HCT116 (cell line): ENCODE measurements around the gene CA14. TPM values are rescaled to one million over a fixed set of nuclear protein-coding genes. Genes with fewer than 3 reads are reported as not detected.
"Not testable (repeated sequence)": the region's sequence is repeated elsewhere in the genome, so short reads cannot be mapped to it uniquely, and the experiment has no call there.

Experiments
- ATAC-seq: fragments of 200-7000 bp; cut with Tn5 transposase; 2 replicates; pipeline ENCODE4 v1.9.1; 2020; ENCODE audit warnings: mild to moderate bottlenecking, moderate library complexity
- BruUV-seq: library from RNA; stranded (reverse); fragments of 400-500 nt; replicated peaks from 2 replicates; lab custom pipeline; 2021; lab: Mats Ljungman, UMichigan
- CTCF ChIA-PET: fragments of 300-600 bp; sonication (Branson Sonifier 250); formaldehyde crosslinking; loops from one replicate; lab custom pipeline; 2021; ENCODE audit warnings: antibody characterized with exemption; lab: Charles Lee
- POLR2A ChIA-PET: fragments of 300-600, 350-600 bp; sonication (Branson Sonifier 250); formaldehyde crosslinking; loops from one replicate; lab custom pipeline; 2021; ENCODE audit warnings: antibody characterized with exemption; lab: Charles Lee
- RAD21 ChIA-PET, 2 experiments: fragments of 300-600 bp; sonication (Branson Sonifier 250); formaldehyde crosslinking; loops; one replicate each; lab custom pipeline; 2023; ENCODE audit warnings: low total read pairs in 2 of 2; ENCODE audit not compliant: uncharacterized antibody in 2 of 2, unreplicated experiment in 2 of 2, low non-redundant PET in 1 of 2; lab: Charles Lee
- DNase-seq: peaks from one replicate; pipeline ENCODE4 v3.0.0-alpha.2; 2010; ENCODE audit warnings: low read depth, low spot score
- H2AFZ ChIP-seq: fragments of 200-600 bp; shearing (Covaris generic), sonication (generic); 2 replicates; pipeline ENCODE4 v1.6.1; 2017; ENCODE audit warnings: low read depth, mixed run types, mixed read lengths, antibody characterized with exemption, low read length; ENCODE audit not compliant: poor library complexity, severe bottlenecking
- H3K27ac ChIP-seq: 2 replicates; pipeline ENCODE4 v1.5.1; 2012; ENCODE audit warnings: low read depth, low read length
- H3K27me3 ChIP-seq: fragments of 200-600 bp; sonication (generic); 2 replicates; pipeline ENCODE4 v1.6.1; 2016; ENCODE audit warnings: mixed run types, low read length, mixed read lengths; ENCODE audit not compliant: insufficient read depth
- H3K36me3 ChIP-seq, 2 experiments: fragments of 200-500 bp in 1 of 2; fragments of 200-600 bp in 1 of 2; sonication (Bioruptor generic) in 1 of 2; sonication (generic) in 1 of 2; 2 replicates each; pipeline versions ENCODE4 v1.5.1 to v1.6.1; 2014 to 2016; ENCODE audit warnings: low read length in 2 of 2, inconsistent platforms in 1 of 2, mixed read lengths in 1 of 2, mixed run types in 1 of 2; ENCODE audit not compliant: insufficient read depth in 2 of 2, control insufficient read depth in 1 of 2
- H3K4me1 ChIP-seq, 2 experiments: fragments of 200-600 bp in 1 of 2; sonication (generic) in 1 of 2; 2 replicates each; pipeline versions ENCODE4 v1.5.1 to v1.6.1; 2012 to 2017; ENCODE audit warnings: low read length in 2 of 2, inconsistent platforms in 1 of 2, mild to moderate bottlenecking in 1 of 2, mixed read lengths in 1 of 2, mixed run types in 1 of 2, moderate library complexity in 1 of 2; ENCODE audit not compliant: insufficient read depth in 2 of 2, control insufficient read depth in 1 of 2
- H3K4me2 ChIP-seq: fragments of 200-600 bp; sonication (generic); 2 replicates; pipeline ENCODE4 v1.6.1; 2017; ENCODE audit warnings: mixed run types, low read length, mixed read lengths
- H3K4me3 ChIP-seq, 2 experiments: fragments of 200-600 bp in 1 of 2; sonication (generic) in 1 of 2; replicated peaks in 1 of 2; 2 replicates each; pipeline ENCODE4 v1.5.1; 2011 to 2016; ENCODE audit warnings: low read length in 2 of 2, control low read depth in 1 of 2, low read depth in 1 of 2, mild to moderate bottlenecking in 1 of 2, mixed read lengths in 1 of 2, mixed run types in 1 of 2
- H3K79me2 ChIP-seq: fragments of 200-600 bp; sonication (generic); 2 replicates; pipeline ENCODE4 v1.6.1; 2017; ENCODE audit warnings: mild to moderate bottlenecking, mixed run types, low read length, moderate library complexity, mixed read lengths; ENCODE audit not compliant: insufficient read depth
- H3K9ac ChIP-seq: fragments of 200-600 bp; sonication (generic); 2 replicates; pipeline ENCODE4 v1.6.1; 2016; ENCODE audit warnings: low read length, mixed read lengths
- H3K9me2 ChIP-seq: fragments of 200-600 bp; sonication (generic), shearing (Covaris generic); 2 replicates; pipeline ENCODE4 v1.6.1; 2017; ENCODE audit warnings: mixed run types, mild to moderate bottlenecking, moderate library complexity; ENCODE audit not compliant: insufficient read depth
- H3K9me3 ChIP-seq, 2 experiments: fragments of 200-500 bp in 1 of 2; fragments of 200-600 bp in 1 of 2; sonication (Bioruptor generic) in 1 of 2; sonication (generic) in 1 of 2; 2 replicates each; pipeline ENCODE4 v1.6.1; 2014 to 2017; ENCODE audit warnings: low read length in 2 of 2, mixed read lengths in 2 of 2, inconsistent platforms in 1 of 2, low read depth in 1 of 2, mild to moderate bottlenecking in 1 of 2, mixed run types in 1 of 2, moderate library complexity in 1 of 2; ENCODE audit not compliant: control insufficient read depth in 1 of 2, insufficient read depth in 1 of 2
- H4K20me1 ChIP-seq: fragments of 200-600 bp; sonication (generic), shearing (Covaris generic); 2 replicates; pipeline ENCODE4 v1.6.1; 2017; ENCODE audit warnings: mixed run types, mild to moderate bottlenecking, moderate library complexity; ENCODE audit not compliant: insufficient read depth
- CEBPB ChIP-seq: IDR thresholded peaks from 2 replicates; pipeline ENCODE4 v1.6.1; 2012; ENCODE audit warnings: low read depth
- EGR1 ChIP-seq: IDR thresholded peaks from 2 replicates; pipeline ENCODE4 v1.6.1; 2012; ENCODE audit warnings: low read depth
- EZH2phosphoT487 ChIP-seq: fragments of 200-600 bp; IDR thresholded peaks from 2 replicates; pipeline ENCODE4 v1.6.1; 2018; ENCODE audit warnings: antibody characterized with exemption, borderline replicate concordance
- JUND ChIP-seq: IDR thresholded peaks from 2 replicates; pipeline ENCODE4 v1.6.1; 2012
- POLR2A ChIP-seq: IDR thresholded peaks from 2 replicates; pipeline ENCODE4 v1.7.0; 2011; ENCODE audit warnings: borderline replicate concordance; ENCODE audit not compliant: insufficient read depth, insufficient read length; ENCODE audit errors: extremely low read depth
- POLR2AphosphoS5 ChIP-seq: IDR thresholded peaks from 2 replicates; pipeline ENCODE4 v1.6.1; 2011; ENCODE audit warnings: mild to moderate bottlenecking, low read depth, low read length, moderate library complexity
- RAD21 ChIP-seq: IDR thresholded peaks from 2 replicates; pipeline ENCODE4 v1.6.1; 2012; ENCODE audit warnings: low read depth, mild to moderate bottlenecking
- SIN3A ChIP-seq: IDR thresholded peaks from 2 replicates; pipeline ENCODE4 v1.6.1; 2012; ENCODE audit warnings: low read depth
- SRF ChIP-seq: IDR thresholded peaks from 2 replicates; pipeline ENCODE4 v1.6.1; 2012; ENCODE audit warnings: low read depth
- ZFX ChIP-seq: fragments of 450-650 bp; IDR thresholded peaks from 2 replicates; pipeline ENCODE4 v1.6.1; 2017
- intact Hi-C: fragments of 100-400 bp; cut with micrococcal nuclease; formaldehyde crosslinking; loops from 2 replicates; pipeline ENCODE4 v1.10.0; 2022
- total RNA-seq: library from RNA; stranded (reverse); gene quantifications from one replicate; pipeline ENCODE4 v1.2.1, GENCODE V29; 2021; ENCODE audit not compliant: unreplicated experiment
- TF ChIP-seq, protein P1 (sequence below), 3 experiments: fragments of 200-600 bp in 1 of 3; sonication (generic) in 1 of 3; IDR thresholded peaks in 2 of 3; conservative IDR thresholded peaks in 1 of 3; 2 replicates each; pipeline ENCODE4 v1.5.1; 2012 to 2017; ENCODE audit warnings: low read depth in 2 of 3, low read length in 2 of 3, antibody characterized with exemption in 1 of 3, borderline replicate concordance in 1 of 3, control low read depth in 1 of 3, mild to moderate bottlenecking in 1 of 3, mixed read lengths in 1 of 3, mixed run types in 1 of 3, moderate library complexity in 1 of 3; ENCODE audit not compliant: insufficient read depth in 1 of 3
- TF ChIP-seq, protein P2 (sequence below): IDR thresholded peaks from 2 replicates; pipeline ENCODE4 v1.6.1; 2012

The CA14 gene
- total RNA-seq, 1 experiment from 2014 or later, result 0.39 TPM

DNA sequence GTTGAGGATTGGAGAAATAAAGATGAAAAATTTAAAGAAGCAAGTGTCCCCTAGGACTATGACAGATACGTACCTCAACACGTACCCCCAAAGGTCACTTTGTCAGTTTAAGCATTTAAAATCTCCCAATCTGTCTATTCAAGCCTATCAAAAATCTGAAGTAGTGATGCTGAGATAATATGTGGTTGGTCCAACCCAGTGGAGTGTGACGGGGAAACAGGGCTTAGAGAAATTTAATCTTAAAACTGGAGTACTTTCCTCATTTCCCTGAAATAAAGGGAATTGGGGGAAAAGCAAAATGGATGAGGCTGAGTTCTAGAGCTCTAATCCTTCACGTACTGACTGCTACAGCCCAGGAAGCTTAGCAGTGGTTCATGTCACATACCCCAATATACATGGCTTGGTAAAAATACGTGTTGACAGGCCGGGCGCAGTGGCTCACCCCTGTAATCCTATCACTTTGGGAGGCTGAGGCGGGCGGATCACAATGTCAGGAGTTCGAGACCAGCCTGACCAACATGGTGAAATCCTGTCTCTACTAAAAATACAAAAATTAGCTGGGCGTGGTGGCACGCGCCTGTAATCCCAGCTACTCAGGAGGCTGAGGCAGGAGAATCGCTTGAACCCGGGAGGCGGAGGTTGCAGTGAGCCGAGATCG lies 43.3 kb upstream of the CA14 start:
- H3K9me2 ChIP-seq, H3K9me3 ChIP-seq, H3K4me1 ChIP-seq, ATAC-seq, POLR2A ChIA-PET, H3K4me3 ChIP-seq, H3K79me2 ChIP-seq, H3K36me3 ChIP-seq, H4K20me1 ChIP-seq, RAD21 ChIA-PET, CTCF ChIA-PET, H2AFZ ChIP-seq, H3K27ac ChIP-seq, H3K4me2 ChIP-seq, DNase-seq, H3K9ac ChIP-seq, BruUV-seq, intact Hi-C loops, H3K27me3 ChIP-seq: not testable (repeated sequence)

DNA sequence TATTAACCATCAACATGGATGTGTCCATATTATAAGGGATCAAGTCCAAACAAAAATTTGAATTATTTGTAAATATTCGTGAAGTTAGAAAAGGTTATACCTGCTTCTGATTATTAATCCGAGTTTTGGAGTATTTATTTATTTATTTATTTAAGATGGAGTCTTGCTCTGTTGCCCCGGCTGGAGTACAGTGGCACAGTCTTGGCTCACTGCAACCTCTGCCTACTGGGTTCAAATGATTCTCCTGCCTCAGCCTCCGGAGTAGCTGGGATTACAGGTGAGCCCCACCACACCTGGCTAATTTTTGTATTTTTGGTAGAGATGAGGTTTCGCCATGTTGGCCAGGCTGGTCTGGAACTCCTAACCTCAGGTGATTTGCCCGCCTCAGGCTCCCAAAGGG lies 41.7 kb upstream of the CA14 start:
- POLR2A ChIA-PET, H3K4me1 ChIP-seq, H3K4me3 ChIP-seq, intact Hi-C loops, CTCF ChIA-PET, H3K9me3 ChIP-seq, H3K27me3 ChIP-seq, RAD21 ChIA-PET, DNase-seq, H3K4me2 ChIP-seq, BruUV-seq, ATAC-seq, H3K9ac ChIP-seq, H3K27ac ChIP-seq, H2AFZ ChIP-seq, H3K9me2 ChIP-seq, H3K79me2 ChIP-seq, H4K20me1 ChIP-seq: not testable (repeated sequence)
- H3K36me3 ChIP-seq, result peaks cover 16 to 17% of the 10 kb centered on the region in 2 experiments; a peak in 3 of 4 replicates

DNA sequence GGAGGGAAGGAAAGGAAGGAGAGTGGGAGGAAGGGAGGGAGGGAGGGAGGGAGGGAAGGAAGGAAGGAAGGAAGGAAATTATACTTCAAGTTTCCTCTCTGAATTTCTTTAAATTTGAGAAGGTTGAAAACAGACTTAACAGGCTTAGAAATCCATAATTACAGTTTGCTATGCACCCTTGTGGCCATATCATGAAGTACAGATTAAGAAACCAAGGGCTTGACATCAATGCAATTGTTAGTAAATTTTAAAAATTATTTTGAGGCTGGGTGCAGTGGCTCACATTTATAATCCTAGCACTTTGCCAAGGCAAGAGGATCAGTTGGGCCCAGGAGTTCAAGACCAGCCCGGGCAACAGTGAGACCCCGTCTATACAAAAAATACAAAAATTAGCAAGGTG lies 36.0 kb upstream of the CA14 start:
- ChIA-PET RAD21 (no interaction called here), POLR2A (no interaction called here), CTCF (interaction anchor here (0.7 kb wide), 1 partner anchor 14 kb away, joined by 3 read pairs; no protein-coding TSS in a partner anchor)
- H3K4me2 ChIP-seq, result no peak overlapping the region
- H3K4me3 ChIP-seq, result no peak overlapping the region
- no peak overlapping the region for H2AFZ ChIP-seq
- ATAC-seq (peak; percentile 63), DNase-seq (peak; percentile 7)
- no peaks in the 10 kb centered on the region for H3K9me3 ChIP-seq
- H3K27me3 ChIP-seq, result no peaks in the 10 kb centered on the region
- no peak overlapping the region for H3K9ac ChIP-seq
- peaks cover 38 to 44% of the 10 kb centered on the region in 2 experiments for H3K36me3 ChIP-seq
- no peaks in the 10 kb centered on the region for H4K20me1 ChIP-seq
- BruUV-seq, result no TSS peak
- H3K4me1 ChIP-seq, result no peaks in the 10 kb centered on the region
- H3K9me2 ChIP-seq, result no peaks in the 10 kb centered on the region
- intact Hi-C loops, result no loop called here
- no peaks in the 10 kb centered on the region for H3K79me2 ChIP-seq
- no peak overlapping the region for H3K27ac ChIP-seq
- TF ChIP-seq JUND, result no peak
- no peak for TF ChIP-seq POLR2A
- TF ChIP-seq POLR2AphosphoS5, result no peak
- TF ChIP-seq EGR1, result no peak
- TF ChIP-seq, protein P1, sequence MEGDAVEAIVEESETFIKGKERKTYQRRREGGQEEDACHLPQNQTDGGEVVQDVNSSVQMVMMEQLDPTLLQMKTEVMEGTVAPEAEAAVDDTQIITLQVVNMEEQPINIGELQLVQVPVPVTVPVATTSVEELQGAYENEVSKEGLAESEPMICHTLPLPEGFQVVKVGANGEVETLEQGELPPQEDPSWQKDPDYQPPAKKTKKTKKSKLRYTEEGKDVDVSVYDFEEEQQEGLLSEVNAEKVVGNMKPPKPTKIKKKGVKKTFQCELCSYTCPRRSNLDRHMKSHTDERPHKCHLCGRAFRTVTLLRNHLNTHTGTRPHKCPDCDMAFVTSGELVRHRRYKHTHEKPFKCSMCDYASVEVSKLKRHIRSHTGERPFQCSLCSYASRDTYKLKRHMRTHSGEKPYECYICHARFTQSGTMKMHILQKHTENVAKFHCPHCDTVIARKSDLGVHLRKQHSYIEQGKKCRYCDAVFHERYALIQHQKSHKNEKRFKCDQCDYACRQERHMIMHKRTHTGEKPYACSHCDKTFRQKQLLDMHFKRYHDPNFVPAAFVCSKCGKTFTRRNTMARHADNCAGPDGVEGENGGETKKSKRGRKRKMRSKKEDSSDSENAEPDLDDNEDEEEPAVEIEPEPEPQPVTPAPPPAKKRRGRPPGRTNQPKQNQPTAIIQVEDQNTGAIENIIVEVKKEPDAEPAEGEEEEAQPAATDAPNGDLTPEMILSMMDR (IDR thresholded peaks at IDR 0.05 in 2 of 3, conservative IDR thresholded peaks at IDR 0.05 in 1 of 3; ENCODE audit: borderline replicate concordance in 1 of 3, insufficient read depth in 1 of 3, low read depth in 2 of 3, low read length in 2 of 3), result peak in 2 of 3 experiments; percentile 44 to 48; a peak in 4 of 6 replicates
- no peak for TF ChIP-seq SRF
- TF ChIP-seq ZFX, result no peak
- TF ChIP-seq EZH2phosphoT487, result no peak
- TF ChIP-seq, protein P2, sequence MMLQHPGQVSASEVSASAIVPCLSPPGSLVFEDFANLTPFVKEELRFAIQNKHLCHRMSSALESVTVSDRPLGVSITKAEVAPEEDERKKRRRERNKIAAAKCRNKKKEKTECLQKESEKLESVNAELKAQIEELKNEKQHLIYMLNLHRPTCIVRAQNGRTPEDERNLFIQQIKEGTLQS, result no peak
- peak; percentile 24; the same call in 1 of the 2 replicates for TF ChIP-seq RAD21
- no peak for TF ChIP-seq CEBPB
- TF ChIP-seq SIN3A, result no peak
